GM21367 (cell line): Measurements from ENCODE around the gene TRAPPC5.
A peak's percentile ranks its signal among the peaks of the same experiment; 100 is the strongest.

Experiments used
- ATAC-seq: cut with Tn5 transposase; IDR thresholded peaks from one replicate; pipeline ENCODE4 v1.9.1; 2021; ENCODE audit not compliant: unreplicated experiment

Gene TRAPPC5

GRCh38 chr19:7699003-7699402 is 18.4 kb downstream of the TRAPPC5 start:
- no peak for ATAC-seq

GRCh38 chr19:7699417-7700401 is 19.1 kb downstream of the TRAPPC5 start:
- no peak for ATAC-seq

GRCh38 chr19:7701049-7701653 is 20.5 kb downstream of the TRAPPC5 start:
- no peak for ATAC-seq

GRCh38 chr19:7701654-7702457 is 21.2 kb downstream of the TRAPPC5 start, which contains the start of gene FCER2:
FCER2 (minus strand) TSS chr19:7702131; CDS start chr19:7699760, 2,371 bp downstream.
- peak; percentile 42 for ATAC-seq

- no peak for ATAC-seq
These were observed 22.7 kb downstream of the TRAPPC5 start for GRCh38 chr19:7703332-7703731.

- no peak for ATAC-seq
These were observed 23.8 kb downstream of the TRAPPC5 start for GRCh38 chr19:7704280-7705060.

- ATAC-seq: peak; percentile 28
These were observed 25.0 kb downstream of the TRAPPC5 start for GRCh38 chr19:7705387-7706187.

- ATAC-seq: no peak
These were observed 25.7 kb downstream of the TRAPPC5 start for GRCh38 chr19:7706188-7706954.

GRCh38 chr19:7706955-7707456 is 26.4 kb downstream of the TRAPPC5 start:
- no peak for ATAC-seq

- ATAC-seq: no peak
These were observed 29.4 kb downstream of the TRAPPC5 start for GRCh38 chr19:7709932-7710460.

- ATAC-seq: no peak
These were observed 30.0 kb downstream of the TRAPPC5 start for GRCh38 chr19:7710616-7711015.

- no peak for ATAC-seq
These were observed 35.0 kb downstream of the TRAPPC5 start for GRCh38 chr19:7715671-7716070.

GRCh38 chr19:7716762-7717161 is 36.1 kb downstream of the TRAPPC5 start:
- ATAC-seq: no peak

- ATAC-seq: no peak
These were observed 38.0 kb downstream of the TRAPPC5 start for GRCh38 chr19:7718668-7719067.

- ATAC-seq: no peak
These were observed 39.7 kb downstream of the TRAPPC5 start for GRCh38 chr19:7720351-7720750.

- ATAC-seq: no peak
These were observed 41.6 kb downstream of the TRAPPC5 start for GRCh38 chr19:7722231-7722651.

- no peak for ATAC-seq
These were observed 45.2 kb downstream of the TRAPPC5 start for GRCh38 chr19:7725791-7726190.

GRCh38 chr19:7729211-7729610 is 48.6 kb downstream of the TRAPPC5 start:
- no peak for ATAC-seq
